H9 (cell line): ENCODE measurements around the gene CLRN3. TPM values are rescaled to one million over a fixed set of nuclear protein-coding genes. Genes with fewer than 3 reads are reported as not detected.

ENCODE experiments used
- DNase-seq: peaks from one replicate; pipeline ENCODE4 v3.0.0-alpha.2; 2017
- H2AFZ ChIP-seq: one replicate; pipeline ENCODE4 v1.6.1; 2013; ENCODE audit warnings: mild to moderate bottlenecking, low read length, control low read depth, moderate library complexity
- H2AK5ac ChIP-seq: 2 replicates; pipeline ENCODE4 v1.6.1; 2013; ENCODE audit warnings: low read length, control low read depth, mixed read lengths; ENCODE audit not compliant: insufficient read length
- H2BK120ac ChIP-seq: one replicate; pipeline ENCODE4 v1.6.1; 2013; ENCODE audit warnings: low read depth, mild to moderate bottlenecking, low read length, control low read depth, inconsistent platforms; ENCODE audit not compliant: poor library complexity, severe bottlenecking
- H2BK12ac ChIP-seq: 2 replicates; pipeline ENCODE4 v1.6.1; 2013; ENCODE audit warnings: low read length, control low read depth, mixed read lengths, low read depth; ENCODE audit not compliant: insufficient read length
- H2BK15ac ChIP-seq: 2 replicates; pipeline ENCODE4 v1.6.1; 2013; ENCODE audit warnings: low read depth, low read length, control low read depth
- H2BK20ac ChIP-seq: one replicate; pipeline ENCODE4 v1.6.1; 2013; ENCODE audit warnings: low read depth, mild to moderate bottlenecking, low read length, control low read depth, inconsistent platforms; ENCODE audit not compliant: poor library complexity, severe bottlenecking
- H2BK5ac ChIP-seq: 2 replicates; pipeline ENCODE4 v1.6.1; 2013; ENCODE audit warnings: low read length, control low read depth, mixed read lengths; ENCODE audit not compliant: insufficient read length
- H3K14ac ChIP-seq: 2 replicates; pipeline ENCODE4 v1.6.1; 2013; ENCODE audit warnings: low read length, control low read depth; ENCODE audit not compliant: insufficient read depth
- H3K18ac ChIP-seq: 2 replicates; pipeline ENCODE4 v1.6.1; 2013; ENCODE audit warnings: low read depth, mild to moderate bottlenecking, mixed read lengths, low read length, control low read depth; ENCODE audit not compliant: insufficient read length
- H3K23ac ChIP-seq: 2 replicates; pipeline ENCODE4 v1.6.1; 2013; ENCODE audit warnings: low read length, control low read depth, mixed read lengths, low read depth; ENCODE audit not compliant: insufficient read length
- H3K23me2 ChIP-seq: 2 replicates; pipeline ENCODE4 v1.6.1; 2013; ENCODE audit warnings: low read depth, mild to moderate bottlenecking, mixed read lengths, low read length, control low read depth; ENCODE audit not compliant: insufficient read length, poor library complexity, severe bottlenecking
- H3K27ac ChIP-seq: 2 replicates; pipeline ENCODE4 v1.5.1; 2013; ENCODE audit warnings: low read length, control low read depth, mixed read lengths, low read depth; ENCODE audit not compliant: insufficient read length
- H3K27me3 ChIP-seq: 2 replicates; pipeline ENCODE4 v1.6.1; 2013; ENCODE audit warnings: low read length, control low read depth, inconsistent platforms; ENCODE audit not compliant: insufficient read depth
- H3K4ac ChIP-seq: 2 replicates; pipeline ENCODE4 v1.6.1; 2013; ENCODE audit warnings: low read depth, mild to moderate bottlenecking, control low read depth, inconsistent platforms, low read length, moderate library complexity
- H3K4me1 ChIP-seq: 2 replicates; pipeline ENCODE4 v1.6.1; 2013; ENCODE audit warnings: low read length, control low read depth, inconsistent platforms; ENCODE audit not compliant: insufficient read depth
- H3K4me2 ChIP-seq: 2 replicates; pipeline ENCODE4 v1.6.1; 2013; ENCODE audit warnings: low read length, control low read depth, mixed read lengths; ENCODE audit not compliant: insufficient read length, insufficient read depth
- H3K56ac ChIP-seq: 2 replicates; pipeline ENCODE4 v1.6.1; 2013; ENCODE audit warnings: low read depth, mild to moderate bottlenecking, mixed read lengths, low read length, control low read depth; ENCODE audit not compliant: insufficient read length
- H3K79me1 ChIP-seq: 2 replicates; pipeline ENCODE4 v1.6.1; 2013; ENCODE audit warnings: low read depth, mild to moderate bottlenecking, moderate library complexity, low read length, control low read depth, inconsistent platforms; ENCODE audit not compliant: insufficient read depth, poor library complexity, severe bottlenecking
- H3K79me2 ChIP-seq: 2 replicates; pipeline ENCODE4 v1.6.1; 2013; ENCODE audit warnings: low read length, control low read depth, inconsistent platforms; ENCODE audit not compliant: insufficient read depth
- H3K9ac ChIP-seq: 2 replicates; pipeline ENCODE4 v1.6.1; 2013; ENCODE audit warnings: low read length, control low read depth, mixed read lengths; ENCODE audit not compliant: insufficient read length; ENCODE audit errors: extremely low read depth
- H3K9me3 ChIP-seq: one replicate; pipeline ENCODE4 v1.6.1; 2013; ENCODE audit warnings: low read depth, low read length, inconsistent platforms; ENCODE audit not compliant: control insufficient read depth
- H3T11ph ChIP-seq: one replicate; pipeline ENCODE4 v1.6.1; 2013; ENCODE audit warnings: mild to moderate bottlenecking, low read length, control low read depth, inconsistent platforms
- H4K20me1 ChIP-seq: one replicate; pipeline ENCODE4 v1.6.1; 2013; ENCODE audit not compliant: control insufficient read depth, insufficient read length, insufficient read depth
- H4K5ac ChIP-seq: 2 replicates; pipeline ENCODE4 v1.6.1; 2013; ENCODE audit warnings: low read depth, mild to moderate bottlenecking, mixed read lengths, low read length, control low read depth; ENCODE audit not compliant: insufficient read length
- H4K8ac ChIP-seq: replicated peaks from 2 replicates; pipeline ENCODE4 v1.6.1; 2013; ENCODE audit warnings: low read length, control low read depth, mixed read lengths, low read depth; ENCODE audit not compliant: insufficient read length
- H4K91ac ChIP-seq: 2 replicates; pipeline ENCODE4 v1.6.1; 2013; ENCODE audit warnings: low read depth, mild to moderate bottlenecking, moderate library complexity, mixed read lengths, low read length, control low read depth; ENCODE audit not compliant: insufficient read length
- H3K27ac Mint-ChIP-seq, 3 experiments: 2 replicates in 2 of 3; 3 replicates in 1 of 3; pipeline ENCODE4 v1.8.0; 2020 to 2021; ENCODE audit warnings: mixed read lengths in 3 of 3, mild to moderate bottlenecking in 1 of 3, moderate library complexity in 1 of 3
- H3K27me3 Mint-ChIP-seq: 2 replicates; pipeline ENCODE4 v1.8.0; 2021; ENCODE audit warnings: low read depth, mild to moderate bottlenecking, moderate library complexity, mixed read lengths
- H3K36me3 Mint-ChIP-seq, 3 experiments: 2 replicates in 2 of 3; 3 replicates in 1 of 3; pipeline ENCODE4 v1.8.0; 2020 to 2021; ENCODE audit warnings: low read depth in 3 of 3, mixed read lengths in 3 of 3; ENCODE audit not compliant: insufficient read depth in 1 of 3
- H3K4me1 Mint-ChIP-seq, 2 experiments: 2 replicates each; pipeline ENCODE4 v1.8.0; 2020; ENCODE audit warnings: mixed read lengths in 2 of 2
- H3K4me3 Mint-ChIP-seq, 2 experiments: 2 replicates in 1 of 2; 3 replicates in 1 of 2; pipeline ENCODE4 v1.8.0; 2020 to 2021; ENCODE audit warnings: mild to moderate bottlenecking in 2 of 2, mixed read lengths in 2 of 2, moderate library complexity in 1 of 2
- H3K9me3 Mint-ChIP-seq, 2 experiments: 2 replicates in 1 of 2; 3 replicates in 1 of 2; pipeline ENCODE4 v1.8.0; 2020; ENCODE audit warnings: mild to moderate bottlenecking in 2 of 2, mixed read lengths in 2 of 2, moderate library complexity in 1 of 2
- WGBS: extraction: QIAGEN DNeasy Blood & Tissue Kit; methylation state at CpG from one replicate; pipeline ENCODE4 v1.1.7; 2013; ENCODE audit warnings: missing lambda C conversion rate, low lambda C conversion rate, mixed read lengths; ENCODE audit not compliant: insufficient read length; ENCODE audit errors: extremely low coverage; 5-methylcytosine and 5-hydroxymethylcytosine counted together
- total RNA-seq: library from RNA; stranded (reverse); gene quantifications from 2 replicates; pipeline ENCODE4 v1.2.1, GENCODE V29; 2021
- TF ChIP-seq, protein P1 (sequence below): fragments of 200-600 bp; sonication (generic); conservative IDR thresholded peaks from 3 replicates; pipeline ENCODE4 v1.8.0; 2021; ENCODE audit warnings: antibody characterized with exemption, mild to moderate bottlenecking

Gene CLRN3
- total RNA-seq, 1 experiment from 2014 or later, result not detected

DNA sequence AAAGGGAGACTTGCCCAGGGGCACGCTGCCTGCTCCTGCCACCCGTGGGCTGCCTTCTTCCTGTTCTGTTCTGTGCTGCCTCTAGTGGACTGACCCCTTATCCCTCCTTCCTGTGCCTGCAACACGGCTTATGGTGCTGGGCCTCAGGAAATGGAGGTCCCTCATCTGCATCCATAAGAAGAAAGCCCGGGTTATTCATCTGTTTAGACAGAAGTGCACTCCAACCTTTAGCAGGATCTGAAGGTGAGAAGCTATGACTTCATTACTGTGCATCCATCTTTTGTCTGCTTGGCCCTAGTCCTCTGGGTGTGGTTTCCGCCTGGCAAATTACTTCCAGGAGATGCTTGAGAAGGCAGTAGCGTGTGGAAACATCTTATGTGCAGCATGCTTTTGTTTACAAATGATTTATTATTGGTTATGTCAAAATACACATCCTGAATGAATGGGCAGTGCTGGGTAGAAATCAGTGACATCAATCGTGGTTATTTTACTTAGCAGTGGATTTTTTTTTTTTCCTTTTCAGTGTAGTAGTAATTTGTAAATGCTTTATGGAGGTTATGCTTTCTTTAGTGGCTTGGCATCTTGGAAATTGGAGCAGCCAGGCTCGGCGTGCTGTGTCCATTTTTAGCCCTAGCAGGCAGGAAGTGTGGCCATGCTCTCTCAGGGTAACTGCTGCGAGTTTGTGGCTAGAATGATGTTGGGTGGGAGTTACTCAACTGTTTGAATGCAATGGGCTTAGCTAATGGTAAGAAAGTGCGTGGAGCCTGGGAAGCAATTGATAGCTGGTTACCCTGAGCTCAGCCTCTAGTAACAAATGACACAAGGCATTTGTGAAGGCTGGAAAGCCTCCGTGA, 26.9 kb upstream of the CLRN3 start:
- Histone ChIP-seq H3K4me2 (no peak overlapping the region), H2BK5ac (no peak overlapping the region), H3T11ph (no peak overlapping the region), H3K18ac (no peak overlapping the region), H2AFZ (no peak overlapping the region), H3K27me3 (no peaks in the 10 kb centered on the region), H4K5ac (no peak overlapping the region), H2BK120ac (no peak overlapping the region), H4K8ac (no peak overlapping the region), H2BK20ac (no peak overlapping the region), H4K20me1 (no peaks in the 10 kb centered on the region), H2BK12ac (no peak overlapping the region), H3K9me3 (no peaks in the 10 kb centered on the region), H3K27ac (no peak overlapping the region), H3K4ac (no peak overlapping the region), H3K14ac (no peak overlapping the region), H2AK5ac (no peak overlapping the region), H4K91ac (no peak overlapping the region), H3K56ac (no peak overlapping the region), H3K4me1 (no peaks in the 10 kb centered on the region), H3K9ac (no peak overlapping the region), H3K23ac (no peak overlapping the region), H3K23me2 (no peaks in the 10 kb centered on the region), H3K79me1 (no peaks in the 10 kb centered on the region), H2BK15ac (no peak overlapping the region), H3K79me2 (no peaks in the 10 kb centered on the region)
- Mint-ChIP-seq H3K4me3 (no peak overlapping the region), H3K9me3 (no peaks in the 10 kb centered on the region), H3K36me3 (no peaks in the 10 kb centered on the region), H3K4me1 (peaks cover 4 to 6% of the 10 kb centered on the region in 2 experiments; a peak in 2 of 4 replicates), H3K27me3 (no peaks in the 10 kb centered on the region; the same call in 1 of the 2 replicates), H3K27ac (peak overlapping the region in 1 of 3 experiments; percentile 34; a peak in 2 of 7 replicates)
- WGBS, result no CpG with 5 or more reads among the region's 12 CpGs
- peak; percentile 52 for DNase-seq
- TF ChIP-seq, protein P1, sequence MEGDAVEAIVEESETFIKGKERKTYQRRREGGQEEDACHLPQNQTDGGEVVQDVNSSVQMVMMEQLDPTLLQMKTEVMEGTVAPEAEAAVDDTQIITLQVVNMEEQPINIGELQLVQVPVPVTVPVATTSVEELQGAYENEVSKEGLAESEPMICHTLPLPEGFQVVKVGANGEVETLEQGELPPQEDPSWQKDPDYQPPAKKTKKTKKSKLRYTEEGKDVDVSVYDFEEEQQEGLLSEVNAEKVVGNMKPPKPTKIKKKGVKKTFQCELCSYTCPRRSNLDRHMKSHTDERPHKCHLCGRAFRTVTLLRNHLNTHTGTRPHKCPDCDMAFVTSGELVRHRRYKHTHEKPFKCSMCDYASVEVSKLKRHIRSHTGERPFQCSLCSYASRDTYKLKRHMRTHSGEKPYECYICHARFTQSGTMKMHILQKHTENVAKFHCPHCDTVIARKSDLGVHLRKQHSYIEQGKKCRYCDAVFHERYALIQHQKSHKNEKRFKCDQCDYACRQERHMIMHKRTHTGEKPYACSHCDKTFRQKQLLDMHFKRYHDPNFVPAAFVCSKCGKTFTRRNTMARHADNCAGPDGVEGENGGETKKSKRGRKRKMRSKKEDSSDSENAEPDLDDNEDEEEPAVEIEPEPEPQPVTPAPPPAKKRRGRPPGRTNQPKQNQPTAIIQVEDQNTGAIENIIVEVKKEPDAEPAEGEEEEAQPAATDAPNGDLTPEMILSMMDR, result peak; percentile 51
